Measurements from ENCODE around the gene TPCN1.

Gene TPCN1

DNA sequence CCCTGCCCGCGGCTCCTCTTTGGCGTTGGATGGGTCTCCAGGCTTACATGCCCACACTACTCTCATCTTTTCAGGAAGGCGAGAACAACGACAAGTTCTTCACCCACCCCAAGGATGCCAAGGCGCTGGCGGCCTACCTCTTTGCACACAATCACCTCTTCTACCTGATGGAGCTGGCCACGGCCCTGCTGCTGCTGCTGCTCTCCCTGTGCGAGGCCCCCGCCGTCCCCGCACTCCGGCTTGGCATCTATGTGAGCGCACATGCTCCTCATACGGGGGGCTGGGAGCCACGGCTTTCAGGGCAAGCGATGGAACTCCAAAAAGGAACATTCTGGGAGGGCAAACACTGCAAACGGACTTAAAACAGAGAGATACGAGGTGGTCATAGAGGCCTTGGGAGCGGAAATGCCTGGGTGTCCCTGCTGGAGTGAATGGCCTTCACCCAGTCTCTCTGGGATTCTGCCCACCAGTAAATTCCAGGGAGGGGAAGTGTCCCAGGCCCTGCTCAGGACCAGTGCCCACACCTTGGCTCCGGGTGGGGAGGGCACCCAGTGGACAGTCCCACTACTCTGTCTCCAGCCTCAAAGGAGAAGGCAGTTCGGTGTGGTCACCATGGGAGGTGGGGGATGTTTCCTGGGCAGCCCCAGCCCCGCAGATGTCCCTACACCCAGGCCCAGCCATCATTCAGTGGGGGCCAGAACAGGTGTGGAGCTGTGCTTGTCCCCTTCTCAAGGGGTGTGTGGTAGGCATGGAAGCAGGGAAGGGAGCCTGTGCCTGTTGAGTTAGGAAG, 45.0 kb downstream of the TPCN1 start:
- no peak for DNase-seq

DNA sequence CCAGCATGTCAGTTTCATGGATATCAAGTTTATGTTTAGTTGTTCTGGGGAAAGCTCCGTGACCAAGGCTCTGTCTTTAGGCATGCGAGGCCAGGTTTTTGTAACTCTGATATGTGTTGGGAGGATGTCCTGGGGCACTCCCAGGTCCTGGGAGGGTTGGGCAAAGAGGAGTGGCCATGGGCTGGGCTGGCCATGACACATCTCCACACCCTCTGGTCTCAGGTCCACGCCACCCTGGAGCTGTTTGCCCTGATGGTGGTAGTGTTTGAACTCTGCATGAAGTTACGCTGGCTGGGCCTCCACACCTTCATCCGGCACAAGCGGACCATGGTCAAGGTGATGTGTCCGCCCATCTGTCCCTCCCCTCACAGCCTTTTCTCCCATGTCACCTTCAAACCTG, 46.4 kb downstream of the TPCN1 start:
- DNase-seq, result no peak

DNA sequence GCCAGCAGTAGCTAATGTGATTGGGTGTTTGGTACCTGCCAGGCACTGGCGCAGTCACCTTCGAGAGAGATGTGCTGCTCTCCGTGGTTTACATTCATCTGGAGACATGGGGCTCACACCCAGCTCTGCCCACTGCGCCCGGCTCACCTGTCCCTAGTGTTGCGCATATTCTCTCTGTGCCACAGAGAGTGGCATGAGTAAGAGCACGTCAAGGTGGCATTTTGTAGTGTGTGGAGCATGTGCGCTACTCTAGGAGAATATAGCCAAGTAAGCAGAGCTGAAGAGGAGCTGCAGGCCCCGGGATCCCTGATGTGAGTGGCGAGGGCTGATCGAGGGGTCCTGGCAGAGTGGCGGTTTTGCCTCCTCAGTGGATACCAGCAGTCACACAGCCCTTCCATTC, 46.9 kb downstream of the TPCN1 start:
- DNase-seq, result no peak

DNA sequence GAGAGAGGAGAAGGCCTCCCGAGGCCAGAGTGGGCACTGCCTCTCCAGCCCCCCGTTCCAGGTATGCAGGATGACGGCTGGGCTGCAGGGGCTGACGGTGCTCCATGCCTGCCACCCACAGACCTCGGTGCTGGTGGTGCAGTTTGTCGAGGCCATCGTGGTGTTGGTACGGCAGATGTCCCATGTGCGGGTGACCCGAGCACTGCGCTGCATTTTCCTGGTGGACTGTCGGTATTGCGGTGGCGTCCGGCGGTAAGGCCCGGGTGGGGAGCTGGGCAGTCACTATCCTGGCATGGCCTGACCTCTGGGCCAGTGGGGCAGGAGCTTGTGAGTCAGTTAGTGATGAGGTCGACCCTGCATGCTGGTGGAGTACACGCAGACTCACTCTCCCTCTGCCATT, 47.4 kb downstream of the TPCN1 start:
- no peak for DNase-seq

DNA sequence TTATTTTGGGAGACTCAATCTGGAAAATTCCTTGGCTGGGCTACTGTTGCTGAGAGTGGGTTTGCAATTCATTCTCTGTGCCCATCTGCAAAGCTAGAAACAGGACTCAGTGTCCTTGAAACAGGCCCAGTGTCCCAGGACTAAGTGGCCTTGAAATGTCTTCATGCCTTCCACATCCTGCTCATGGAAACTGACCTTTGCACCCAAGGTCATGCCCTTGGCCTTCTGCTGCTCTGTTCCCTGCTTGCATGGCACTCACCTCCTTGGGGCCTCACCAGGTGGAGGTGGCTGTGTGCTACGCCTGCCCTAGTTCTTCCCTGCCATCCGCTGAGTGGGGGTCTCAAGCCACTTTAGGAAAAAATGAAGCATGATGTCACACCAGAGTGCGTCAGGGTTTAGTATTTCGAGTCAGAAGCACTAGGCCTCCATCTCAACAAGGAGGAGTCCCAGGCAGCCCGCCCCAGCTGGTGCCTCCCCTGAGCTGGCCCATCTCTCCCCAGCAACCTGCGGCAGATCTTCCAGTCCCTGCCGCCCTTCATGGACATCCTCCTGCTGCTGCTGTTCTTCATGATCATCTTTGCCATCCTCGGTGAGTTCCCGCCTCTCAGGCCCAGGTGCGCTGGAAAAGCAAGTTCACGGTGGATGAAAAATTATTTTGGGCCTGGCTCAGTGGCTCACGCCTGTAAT, 48.1 kb downstream of the TPCN1 start:
- no peak for DNase-seq

DNA sequence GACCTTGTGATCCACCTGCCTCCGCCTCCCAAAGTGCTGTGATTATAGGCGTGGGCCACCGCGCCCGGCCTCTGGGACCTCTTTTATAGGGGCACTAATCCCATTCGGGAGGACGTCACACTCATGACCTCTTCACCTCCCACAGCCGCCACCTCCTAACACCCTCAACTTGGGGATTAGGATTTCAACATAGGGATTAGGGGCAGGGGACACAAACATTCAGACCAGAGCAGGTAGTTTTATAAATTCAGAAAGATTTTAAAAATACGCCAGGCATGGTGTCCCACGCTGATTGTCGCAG, 49.4 kb downstream of the TPCN1 start:
- DNase-seq, result no peak

DNA sequence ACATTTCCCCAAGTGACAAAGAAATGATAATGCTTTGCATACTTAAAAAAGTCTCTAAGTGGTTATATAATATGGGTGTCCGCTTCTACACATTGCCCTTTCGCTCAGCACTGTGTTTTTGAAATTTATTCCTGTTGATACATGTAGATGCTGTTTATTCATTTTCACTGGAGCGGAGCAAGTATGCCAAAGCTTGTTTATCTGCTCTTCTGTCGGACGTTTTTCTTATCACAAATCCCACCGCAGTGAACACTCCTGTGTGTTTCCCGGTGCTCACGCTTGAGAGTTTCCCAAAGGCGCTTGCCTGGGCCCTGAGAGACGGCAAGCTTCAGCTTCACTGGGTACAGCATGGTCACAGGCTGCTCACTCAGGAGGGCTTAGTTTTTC, 50.2 kb downstream of the TPCN1 start:
- DNase-seq, result no peak

DNA sequence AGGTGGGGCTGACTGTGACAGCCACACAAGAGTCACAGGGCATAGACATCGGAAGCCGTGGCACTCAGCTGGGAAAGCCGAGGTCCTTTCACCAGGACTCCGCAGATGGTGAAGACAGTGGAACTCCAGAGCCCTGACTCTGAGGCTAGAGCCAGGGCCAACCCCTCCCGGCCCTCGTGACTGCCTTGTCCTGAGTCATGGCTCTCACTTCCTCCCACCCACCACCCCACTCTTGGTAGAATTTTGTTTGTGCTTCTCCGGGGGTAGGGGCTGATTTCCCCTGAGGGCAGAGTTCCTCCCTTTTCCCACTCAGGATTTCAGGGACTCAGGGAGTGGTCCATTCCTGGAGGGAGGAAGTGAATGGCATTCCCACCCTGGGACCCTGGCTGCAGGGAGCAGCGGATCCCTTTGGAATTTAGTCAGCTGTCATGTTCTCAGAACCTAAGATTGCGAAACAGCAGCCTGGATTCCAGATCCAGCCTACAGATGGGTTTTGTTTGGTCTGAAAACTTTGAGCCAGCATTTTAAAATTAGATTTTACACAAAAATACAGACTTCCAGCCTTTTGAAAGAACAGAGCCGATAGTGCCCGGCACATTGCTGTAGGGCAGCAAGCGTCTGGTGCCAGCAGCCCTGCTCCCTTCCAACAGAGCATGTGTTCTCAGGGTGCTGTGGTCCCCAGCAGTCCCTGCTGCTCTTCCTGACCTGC, 50.7 kb downstream of the TPCN1 start:
- no peak for DNase-seq

DNA sequence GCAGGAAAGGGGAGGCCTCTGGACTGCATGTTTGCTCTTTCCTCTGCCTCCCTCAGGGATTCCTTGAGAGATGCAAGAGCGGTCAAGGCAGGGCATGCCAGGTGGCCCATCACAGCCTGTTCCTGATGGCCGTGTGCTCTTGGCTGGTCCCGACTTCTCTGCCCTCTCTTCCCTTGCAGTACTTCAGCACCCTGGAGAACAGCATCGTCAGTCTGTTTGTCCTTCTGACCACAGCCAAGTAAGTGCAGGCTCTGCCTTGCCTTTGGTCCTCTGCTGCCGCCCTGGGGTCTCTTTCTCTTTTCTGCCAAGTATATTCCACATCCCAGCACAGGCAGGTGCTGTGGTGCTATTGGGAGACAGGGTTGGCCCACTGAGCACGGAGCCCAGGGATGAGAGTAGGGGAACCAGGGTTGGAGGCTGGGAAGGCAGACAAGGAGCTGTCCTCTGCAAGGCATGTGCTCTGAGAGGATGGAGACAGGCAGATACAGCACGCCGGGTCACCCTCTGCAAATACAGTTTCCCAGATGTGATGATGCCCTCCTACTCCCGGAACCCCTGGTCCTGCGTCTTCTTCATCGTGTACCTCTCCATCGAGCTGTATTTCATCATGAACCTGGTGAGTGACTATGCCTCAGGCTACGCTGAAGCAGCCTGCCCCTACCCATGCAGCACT, 51.9 kb downstream of the TPCN1 start:
- no peak for DNase-seq

DNA sequence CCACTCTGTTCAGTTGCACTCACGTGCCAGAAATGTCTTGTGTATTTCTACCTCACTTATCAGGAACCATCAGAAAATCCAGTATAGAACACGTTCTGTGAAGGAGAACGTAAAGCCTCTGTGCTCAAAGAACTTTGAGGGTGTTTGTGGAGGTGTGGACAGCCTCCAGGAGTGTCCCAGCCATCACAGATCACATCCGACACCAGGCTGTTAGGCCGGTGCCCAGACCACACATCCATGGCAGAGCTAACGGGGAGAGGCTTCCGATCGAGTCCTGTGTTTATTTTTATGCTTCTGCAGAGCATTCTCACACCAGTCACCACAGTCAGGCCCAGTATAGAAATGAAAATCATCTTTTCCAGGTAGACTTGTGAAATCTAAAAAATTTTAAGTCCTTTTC, 53.6 kb downstream of the TPCN1 start:
- DNase-seq, result no peak

DNA sequence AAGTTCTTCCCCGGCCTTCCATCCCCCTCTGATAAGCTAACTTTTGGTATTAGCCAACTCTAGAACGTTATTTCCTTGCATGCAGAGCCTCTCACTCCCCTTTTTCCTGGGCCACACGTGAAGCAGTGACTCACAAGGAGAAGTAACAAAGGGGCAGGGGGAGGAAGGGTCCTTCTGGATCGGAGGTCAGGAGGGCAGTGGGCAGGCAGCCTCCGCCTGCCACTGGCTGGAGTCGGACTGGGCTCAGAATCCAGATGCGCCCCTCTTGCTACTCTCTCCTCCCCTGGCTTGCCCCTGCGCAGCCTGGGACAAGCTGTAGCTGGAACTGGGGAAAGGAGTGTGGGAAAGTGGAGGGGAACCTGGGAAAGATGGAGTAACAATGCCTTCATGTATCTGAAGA, 55.0 kb downstream of the TPCN1 start:
- DNase-seq, result no peak

DNA sequence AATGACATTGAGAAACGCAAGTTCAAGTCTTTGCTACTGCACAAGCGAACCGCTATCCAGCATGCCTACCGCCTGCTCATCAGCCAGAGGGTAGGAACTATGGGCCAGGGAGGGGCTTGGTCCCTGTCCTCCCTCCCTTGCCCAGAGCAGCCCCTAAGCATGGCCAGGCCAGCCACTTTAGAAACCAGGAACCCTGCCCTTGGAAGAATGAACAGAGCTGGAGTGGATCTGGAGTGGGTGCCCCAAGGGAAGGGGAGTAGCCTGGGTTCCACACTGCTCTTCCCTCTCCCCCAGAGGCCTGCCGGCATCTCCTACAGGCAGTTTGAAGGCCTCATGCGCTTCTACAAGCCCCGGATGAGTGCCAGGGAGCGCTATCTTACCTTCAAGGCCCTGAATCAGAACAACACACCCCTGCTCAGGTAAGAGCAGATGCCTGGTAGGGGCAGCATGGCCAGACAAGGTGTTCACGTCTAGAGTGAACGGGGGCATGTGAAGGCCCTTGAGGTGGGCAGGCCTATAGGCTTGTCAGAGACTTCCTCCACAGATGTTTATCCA, 55.8 kb downstream of the TPCN1 start:
- no peak for DNase-seq

DNA sequence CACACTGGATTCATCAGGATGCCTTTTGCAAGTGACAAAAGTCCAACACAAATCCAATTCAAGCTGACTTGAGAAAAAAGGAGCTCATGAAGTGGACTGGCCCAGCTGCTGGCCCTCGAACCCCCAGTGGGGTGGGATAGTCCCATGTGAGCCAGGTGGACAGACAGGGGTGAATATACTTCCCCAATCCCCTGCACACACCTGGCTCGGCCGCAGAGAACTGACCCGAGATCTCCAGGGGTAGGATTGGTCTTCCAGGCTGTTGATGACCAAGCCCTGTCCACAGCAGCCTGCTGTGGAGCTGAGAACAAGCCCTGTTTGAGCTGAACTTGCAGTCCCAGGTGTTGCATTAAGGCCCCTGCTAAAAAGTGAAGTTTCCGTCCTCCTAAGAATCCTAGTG, 56.2 kb downstream of the TPCN1 start:
- DNase-seq, result no peak

DNA sequence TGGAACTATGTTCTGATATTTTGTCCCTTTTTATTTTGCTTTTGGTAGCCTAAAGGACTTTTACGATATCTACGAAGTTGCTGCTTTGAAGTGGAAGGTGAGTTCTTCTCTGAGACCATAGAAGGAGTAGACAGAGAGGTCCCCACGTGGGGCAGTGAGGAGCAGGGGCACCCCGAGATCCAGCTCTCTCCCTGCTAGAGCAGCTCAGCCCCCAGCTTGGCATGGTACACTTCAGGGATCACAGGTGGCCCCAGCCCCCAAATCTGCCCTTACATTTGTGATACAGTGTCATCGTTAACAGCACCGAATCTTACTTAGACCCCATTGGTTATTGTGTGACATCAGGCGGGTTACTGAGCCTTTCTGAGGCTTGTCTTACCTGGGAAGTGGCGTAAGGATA, 56.9 kb downstream of the TPCN1 start:
- DNase-seq, result no peak

DNA sequence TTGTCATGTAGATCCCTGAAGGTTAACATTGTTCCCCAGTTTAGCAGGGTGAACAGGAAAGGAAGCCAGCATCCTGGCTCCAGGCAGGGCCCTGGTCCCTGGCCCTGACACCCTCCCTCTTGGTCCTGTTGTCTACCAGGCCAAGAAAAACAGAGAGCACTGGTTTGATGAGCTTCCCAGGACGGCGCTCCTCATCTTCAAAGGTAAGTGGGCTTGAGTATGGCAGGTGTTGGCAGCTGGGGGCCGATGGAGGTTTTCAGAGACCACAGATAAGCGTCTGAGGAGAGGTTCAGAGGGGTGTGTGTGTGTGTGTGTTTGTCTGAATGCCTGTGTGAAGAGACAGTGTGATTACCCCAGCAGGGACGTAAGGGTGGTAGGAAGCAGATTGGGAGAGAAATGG, 57.4 kb downstream of the TPCN1 start:
- DNase-seq, result no peak

DNA sequence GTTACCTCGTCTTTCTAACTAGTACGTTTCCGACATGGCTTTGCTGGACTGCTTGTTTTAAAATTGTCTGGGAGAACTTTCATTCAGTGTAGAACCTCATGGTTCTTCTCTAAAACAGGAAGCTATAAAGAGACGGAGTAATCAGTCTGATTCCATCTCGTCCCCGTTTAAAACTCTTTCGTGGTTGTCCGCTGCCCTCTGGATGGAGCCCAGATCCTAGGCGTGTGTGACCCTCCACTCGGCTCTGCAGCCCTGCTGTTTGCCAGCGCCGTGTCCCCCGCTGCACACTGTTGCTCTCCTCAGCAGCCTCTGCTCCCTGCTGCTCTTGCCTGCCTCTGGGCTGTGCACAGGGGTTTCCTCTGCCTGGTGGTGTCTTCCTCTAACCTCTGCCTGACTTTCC, 63.5 kb downstream of the TPCN1 start:
- no peak for DNase-seq

DNA sequence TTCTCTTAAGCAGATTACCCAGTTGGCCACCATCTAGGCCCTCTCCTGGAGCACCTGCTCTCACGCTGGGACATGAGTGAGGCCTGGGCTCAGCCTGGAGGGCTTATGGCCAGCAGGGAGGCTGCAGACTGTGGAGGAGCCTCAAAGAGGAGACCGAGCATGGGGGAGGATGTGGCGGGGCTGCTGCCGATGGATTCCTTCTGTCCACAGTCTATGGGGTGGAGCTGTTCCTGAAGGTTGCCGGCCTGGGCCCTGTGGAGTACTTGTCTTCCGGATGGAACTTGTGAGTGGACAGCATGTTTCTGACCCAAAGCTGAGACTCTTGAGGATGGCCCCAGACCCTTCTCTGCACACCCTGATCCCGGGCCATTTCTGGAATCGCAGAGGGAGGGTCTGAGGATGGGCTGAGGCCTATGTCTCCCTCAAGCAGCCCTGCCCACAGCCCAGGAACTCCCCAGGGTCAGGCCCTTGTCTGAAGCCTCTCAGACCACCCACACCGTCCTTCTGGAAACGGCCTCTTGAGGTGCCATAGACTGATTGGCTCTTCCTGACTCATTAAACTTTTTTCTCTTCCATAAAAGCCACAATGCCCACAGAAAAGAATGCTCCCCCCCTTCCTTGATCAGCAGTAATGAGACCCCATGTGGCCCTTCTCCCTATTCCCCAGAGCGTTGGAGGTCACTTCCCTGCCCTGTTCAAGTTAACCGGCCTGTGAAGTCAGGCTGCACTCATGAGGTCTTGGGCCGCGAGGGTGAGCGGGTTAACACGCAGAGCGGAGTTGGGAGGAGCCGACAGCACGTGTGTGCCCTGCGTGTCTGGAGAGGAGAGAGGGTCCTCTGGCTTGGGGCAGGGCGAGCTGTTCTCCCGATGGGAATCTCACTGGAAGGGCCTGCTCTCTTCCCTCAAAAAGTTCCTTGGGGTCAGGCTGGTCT, 64.7 kb downstream of the TPCN1 start:
- no peak for DNase-seq

DNA sequence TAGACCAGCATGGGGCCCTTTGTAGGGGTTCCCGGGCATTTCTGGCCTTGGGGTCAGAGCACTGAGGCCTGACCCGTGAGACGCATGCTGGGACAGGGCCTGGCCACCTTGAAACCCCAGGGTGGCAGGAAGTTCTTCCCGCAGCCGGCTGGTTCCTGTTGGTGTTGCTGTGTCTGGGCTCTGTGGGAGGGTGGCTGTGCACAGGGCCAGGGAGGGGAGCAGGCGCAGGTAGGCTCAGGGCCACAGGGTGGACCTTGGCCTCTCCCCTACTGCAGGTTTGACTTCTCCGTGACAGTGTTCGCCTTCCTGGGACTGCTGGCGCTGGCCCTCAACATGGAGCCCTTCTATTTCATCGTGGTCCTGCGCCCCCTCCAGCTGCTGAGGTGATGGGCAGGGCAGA, 65.4 kb downstream of the TPCN1 start:
- no peak for DNase-seq

DNA sequence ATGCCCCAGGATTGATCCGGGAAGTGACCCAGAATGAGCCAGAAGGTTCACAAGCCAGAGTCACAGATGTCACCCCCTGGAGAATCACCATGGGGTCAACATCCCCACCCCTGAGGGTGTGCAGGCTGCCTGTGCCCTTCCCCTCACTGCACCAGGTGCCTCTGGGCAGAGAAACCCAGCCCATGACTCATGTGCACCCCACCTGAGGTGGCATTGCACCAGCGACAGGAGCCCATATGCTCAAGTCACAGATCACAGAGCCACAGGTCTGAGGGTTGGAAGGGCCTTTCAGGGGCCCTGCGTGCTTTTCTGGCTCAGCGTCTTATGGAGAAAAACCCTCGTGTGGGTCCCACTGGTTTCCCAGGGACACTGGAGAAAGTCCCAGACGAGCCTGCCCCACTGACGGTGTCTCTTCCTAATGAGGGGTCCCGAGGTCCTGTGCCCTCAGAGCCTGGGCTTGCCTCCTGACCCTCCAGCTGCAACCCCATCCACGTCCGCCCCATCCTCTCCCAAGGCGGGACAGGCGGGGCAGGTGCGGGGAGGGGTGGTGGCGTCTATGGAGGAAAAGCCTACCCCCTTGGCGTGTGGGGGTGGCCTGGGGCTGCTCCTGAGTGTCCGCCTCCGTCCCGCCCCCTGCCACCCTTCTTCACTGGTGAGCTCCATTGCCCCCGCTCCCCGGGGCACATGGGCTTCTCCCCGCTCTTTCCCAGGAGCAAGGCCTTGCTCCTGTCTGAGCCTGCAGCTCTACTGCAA, 66.1 kb downstream of the TPCN1 start:
- DNase-seq, result no peak

DNA sequence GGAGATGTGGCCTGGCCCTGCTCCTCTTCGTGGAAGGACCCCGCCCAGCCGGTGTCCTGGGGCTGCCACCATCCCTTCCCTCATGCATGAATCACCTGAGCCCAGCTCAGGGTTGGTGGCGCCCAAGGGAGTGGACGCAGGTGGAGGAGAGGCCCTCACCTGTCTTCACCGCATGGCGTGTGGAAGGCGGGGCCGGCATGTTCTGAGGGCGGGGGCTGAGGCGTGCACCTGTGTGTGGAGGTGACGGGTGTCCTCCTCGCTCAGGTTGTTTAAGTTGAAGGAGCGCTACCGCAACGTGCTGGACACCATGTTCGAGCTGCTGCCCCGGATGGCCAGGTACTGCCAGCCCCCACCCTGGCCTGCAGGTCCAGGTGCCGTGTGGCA, 66.6 kb downstream of the TPCN1 start:
- DNase-seq, result no peak

DNA sequence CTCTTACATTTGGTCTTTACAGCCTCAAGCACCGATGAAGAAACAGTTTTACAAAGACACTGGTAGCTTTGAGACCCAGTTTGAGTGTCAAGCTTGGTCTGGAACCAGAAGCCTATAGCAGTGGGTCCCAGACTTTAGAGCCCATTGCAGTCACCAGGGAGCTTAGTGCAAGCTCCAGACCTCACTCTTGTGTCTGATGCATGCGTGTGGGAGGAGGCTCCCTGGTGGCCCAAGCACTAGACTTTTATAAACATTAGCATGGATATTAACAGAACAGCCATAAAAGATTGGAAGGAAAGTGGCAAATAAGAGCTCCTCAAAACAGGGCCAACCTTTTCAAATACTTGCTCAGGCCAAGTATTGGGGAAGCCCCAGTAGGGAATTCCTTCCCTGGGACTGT, 68.1 kb downstream of the TPCN1 start:
- DNase-seq, result no peak

DNA sequence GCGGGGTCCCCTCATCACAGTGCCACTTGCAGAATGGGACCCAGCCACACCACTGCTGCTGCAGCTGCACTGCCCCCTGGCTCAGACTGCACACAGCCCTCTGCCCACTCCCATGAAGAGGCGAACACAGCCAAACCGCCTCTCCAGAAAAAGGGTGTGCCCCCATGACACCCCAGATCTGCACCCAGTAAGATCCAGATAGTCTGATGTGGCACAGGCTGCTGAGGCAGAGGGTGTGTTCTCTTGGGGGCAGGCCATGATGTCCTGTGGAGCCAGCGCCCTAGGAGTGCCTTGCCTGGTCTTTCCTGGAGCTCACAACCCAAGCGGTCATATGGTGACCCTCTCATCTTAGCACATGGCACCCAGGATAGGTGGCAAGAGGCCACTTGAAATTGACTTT, 69.2 kb downstream of the TPCN1 start:
- DNase-seq, result no peak

Measured in NCI-H446 treated with DMSO at 0.1 percent for 48 hours (cell line).